ENCODE results near the gene OXT.
"Not testable (repeated sequence)": the region's sequence is repeated elsewhere in the genome, so short reads cannot be mapped to it uniquely, and the experiment has no call there.

The OXT gene

DNA sequence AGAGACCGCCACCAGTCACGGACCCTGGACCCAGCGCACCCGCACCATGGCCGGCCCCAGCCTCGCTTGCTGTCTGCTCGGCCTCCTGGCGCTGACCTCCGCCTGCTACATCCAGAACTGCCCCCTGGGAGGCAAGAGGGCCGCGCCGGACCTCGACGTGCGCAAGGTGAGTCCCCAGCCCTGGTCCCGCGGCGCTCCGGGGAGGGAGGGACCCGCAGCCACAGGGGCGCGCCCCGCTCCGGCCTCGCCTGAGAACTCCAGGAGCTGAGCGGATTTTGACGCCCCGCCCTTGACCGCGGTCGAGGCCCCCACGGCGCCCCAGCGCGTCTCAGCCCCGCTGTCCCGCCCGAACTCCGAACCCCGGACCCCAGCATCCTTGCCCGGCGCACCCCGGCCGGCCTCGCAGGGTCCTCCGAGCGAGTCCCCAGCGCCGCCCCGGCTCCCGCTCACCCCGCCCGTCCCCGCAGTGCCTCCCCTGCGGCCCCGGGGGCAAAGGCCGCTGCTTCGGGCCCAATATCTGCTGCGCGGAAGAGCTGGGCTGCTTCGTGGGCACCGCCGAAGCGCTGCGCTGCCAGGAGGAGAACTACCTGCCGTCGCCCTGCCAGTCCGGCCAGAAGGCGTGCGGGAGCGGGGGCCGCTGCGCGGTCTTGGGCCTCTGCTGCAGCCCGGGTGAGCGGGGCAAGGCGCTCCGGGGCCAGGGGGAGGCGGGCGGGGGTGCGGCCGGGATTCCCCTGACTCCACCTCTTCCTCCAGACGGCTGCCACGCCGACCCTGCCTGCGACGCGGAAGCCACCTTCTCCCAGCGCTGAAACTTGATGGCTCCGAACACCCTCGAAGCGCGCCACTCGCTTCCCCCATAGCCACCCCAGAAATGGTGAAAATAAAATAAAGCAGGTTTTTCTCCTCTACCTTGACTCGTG lies at the start of gene OXT:
Gene OXT, plus strand, starts transcription at position 11 of the 920 bp plus-strand sequence. Its CDS starts 36 bp downstream, at position 47.
- TF ChIP-seq, protein P1, sequence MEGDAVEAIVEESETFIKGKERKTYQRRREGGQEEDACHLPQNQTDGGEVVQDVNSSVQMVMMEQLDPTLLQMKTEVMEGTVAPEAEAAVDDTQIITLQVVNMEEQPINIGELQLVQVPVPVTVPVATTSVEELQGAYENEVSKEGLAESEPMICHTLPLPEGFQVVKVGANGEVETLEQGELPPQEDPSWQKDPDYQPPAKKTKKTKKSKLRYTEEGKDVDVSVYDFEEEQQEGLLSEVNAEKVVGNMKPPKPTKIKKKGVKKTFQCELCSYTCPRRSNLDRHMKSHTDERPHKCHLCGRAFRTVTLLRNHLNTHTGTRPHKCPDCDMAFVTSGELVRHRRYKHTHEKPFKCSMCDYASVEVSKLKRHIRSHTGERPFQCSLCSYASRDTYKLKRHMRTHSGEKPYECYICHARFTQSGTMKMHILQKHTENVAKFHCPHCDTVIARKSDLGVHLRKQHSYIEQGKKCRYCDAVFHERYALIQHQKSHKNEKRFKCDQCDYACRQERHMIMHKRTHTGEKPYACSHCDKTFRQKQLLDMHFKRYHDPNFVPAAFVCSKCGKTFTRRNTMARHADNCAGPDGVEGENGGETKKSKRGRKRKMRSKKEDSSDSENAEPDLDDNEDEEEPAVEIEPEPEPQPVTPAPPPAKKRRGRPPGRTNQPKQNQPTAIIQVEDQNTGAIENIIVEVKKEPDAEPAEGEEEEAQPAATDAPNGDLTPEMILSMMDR (IDR thresholded peaks at IDR 0.05; ENCODE audit: low read depth, low read length, poor library complexity, severe bottlenecking), result no peak
- no peak for TF ChIP-seq EZH2phosphoT487 (IDR thresholded peaks at IDR 0.05; ENCODE audit: borderline replicate concordance, low read length)
- peaks cover 6% of the 10 kb centered on the region; the same call in 1 of the 2 replicates for H3K4me1 ChIP-seq (ENCODE audit: control insufficient read depth, low read length)
- peaks cover 4% of the 10 kb centered on the region for H3K27me3 ChIP-seq (ENCODE audit: control insufficient read depth, low read length)
- no peaks in the 10 kb centered on the region for H3K36me3 ChIP-seq (ENCODE audit: control insufficient read depth, low read length)
- H3K9me3 ChIP-seq (ENCODE audit: control insufficient read depth, insufficient read depth, low read length), result no peaks in the 10 kb centered on the region
- no peak within 1 kb of the TSS for H3K4me3 ChIP-seq (ENCODE audit: low read length)
- no peak within 1 kb of the TSS for H3K27ac ChIP-seq (ENCODE audit: low read depth, low read length)
- no peaks in the 10 kb centered on the region for H3K79me2 ChIP-seq (ENCODE audit: control insufficient read depth, low read length)
- no peaks in the 10 kb centered on the region for H3K9me2 ChIP-seq (replicated peaks; ENCODE audit: control insufficient read depth, low read length)
- H3F3A ChIP-seq (ENCODE audit: control insufficient read depth, insufficient read depth), result no peaks in the 10 kb centered on the region
- no peaks in the 10 kb centered on the region for H4K20me1 ChIP-seq (ENCODE audit: control insufficient read depth, insufficient read depth, low read depth, low read length)
- H3K4me2 ChIP-seq (ENCODE audit: low read length), result no peak within 1 kb of the TSS

DNA sequence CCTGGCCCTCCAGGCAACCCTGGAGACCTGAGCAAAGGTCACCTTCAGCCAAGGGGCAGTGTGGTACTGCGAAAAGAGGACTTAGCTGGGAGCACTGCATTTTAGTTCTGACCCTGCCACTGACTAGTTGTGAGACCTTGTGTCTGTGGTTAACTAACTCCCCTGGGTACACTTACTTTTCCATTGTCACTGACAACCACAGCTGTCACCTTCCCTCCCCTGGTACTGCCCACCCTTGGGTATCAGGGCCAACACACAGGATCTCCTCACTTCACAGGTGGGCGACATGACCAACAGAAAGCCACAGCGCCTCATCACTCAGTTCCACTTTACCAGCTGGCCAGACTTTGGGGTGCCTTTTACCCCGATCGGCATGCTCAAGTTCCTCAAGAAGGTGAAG lies 49.6 kb upstream of the OXT start:
- Histone ChIP-seq H3F3A (ENCODE audit: control insufficient read depth, insufficient read depth) (no peaks in the 10 kb centered on the region), H3K4me3 (ENCODE audit: low read length) (no peak overlapping the region), H3K4me1 (ENCODE audit: control insufficient read depth, low read length) (no peaks in the 10 kb centered on the region), H3K79me2 (ENCODE audit: control insufficient read depth, low read length) (no peaks in the 10 kb centered on the region), H3K27ac (ENCODE audit: low read depth, low read length) (no peak overlapping the region), H3K9me2 (replicated peaks; ENCODE audit: control insufficient read depth, low read length) (no peaks in the 10 kb centered on the region), H3K9me3 (ENCODE audit: control insufficient read depth, insufficient read depth, low read length) (no peaks in the 10 kb centered on the region), H3K4me2 (ENCODE audit: low read length) (no peak overlapping the region), H3K36me3 (ENCODE audit: control insufficient read depth, low read length) (peaks cover 43% of the 10 kb centered on the region), H4K20me1 (ENCODE audit: control insufficient read depth, insufficient read depth, low read depth, low read length) (no peaks in the 10 kb centered on the region), H3K27me3 (ENCODE audit: control insufficient read depth, low read length) (no peaks in the 10 kb centered on the region)
- TF ChIP-seq EZH2phosphoT487 (IDR thresholded peaks at IDR 0.05; ENCODE audit: borderline replicate concordance, low read length), result no peak
- TF ChIP-seq, protein P1 (IDR thresholded peaks at IDR 0.05; ENCODE audit: low read depth, low read length, poor library complexity, severe bottlenecking), result no peak

DNA sequence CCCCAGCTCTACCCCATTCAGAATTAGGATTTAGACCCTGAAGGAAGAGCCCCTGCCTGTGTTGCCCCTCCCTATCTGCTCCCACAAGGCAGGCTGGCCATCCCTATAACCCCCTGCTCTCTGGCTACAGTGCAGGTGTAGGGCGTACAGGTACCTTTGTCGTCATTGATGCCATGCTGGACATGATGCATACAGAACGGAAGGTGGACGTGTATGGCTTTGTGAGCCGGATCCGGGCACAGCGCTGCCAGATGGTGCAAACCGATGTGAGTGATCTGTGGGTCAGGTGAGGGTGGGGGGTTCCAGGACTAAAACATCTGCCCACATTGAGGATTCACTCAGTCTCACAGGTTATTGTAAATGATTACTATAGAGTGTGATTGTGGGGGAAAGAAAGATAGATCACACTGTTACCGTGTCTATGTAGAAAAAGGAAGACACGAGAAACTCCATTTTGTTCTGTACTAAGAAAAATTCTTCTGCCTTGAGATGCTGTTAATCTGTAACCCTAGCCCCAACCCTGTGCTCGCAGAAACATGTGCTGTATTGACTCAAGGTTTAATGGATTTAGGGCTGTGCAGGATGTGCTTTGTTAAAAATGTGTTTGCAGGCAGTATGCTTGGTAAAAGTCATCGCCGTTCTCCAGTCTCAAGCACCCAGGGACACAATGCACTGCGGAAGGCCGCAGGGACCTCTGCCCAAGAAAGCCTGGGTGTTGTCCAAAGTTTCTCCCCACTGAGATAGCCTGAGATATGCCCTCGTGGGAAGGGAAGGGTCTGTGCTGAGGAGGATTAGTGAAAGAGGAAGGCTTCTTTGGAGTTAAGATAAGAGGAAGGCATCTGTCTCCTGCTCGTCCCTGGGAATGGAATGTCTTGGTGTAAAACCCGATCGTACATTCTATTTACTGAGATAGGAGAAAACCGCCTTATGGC lies 48.6 kb upstream of the OXT start:
- H3K4me1 ChIP-seq (ENCODE audit: control insufficient read depth, low read length); H3K9me2 ChIP-seq (replicated peaks; ENCODE audit: control insufficient read depth, low read length); H3K4me3 ChIP-seq (ENCODE audit: low read length); H3K4me2 ChIP-seq (ENCODE audit: low read length); H3K9me3 ChIP-seq (ENCODE audit: control insufficient read depth, insufficient read depth, low read length); H3K27me3 ChIP-seq (ENCODE audit: control insufficient read depth, low read length); H3F3A ChIP-seq (ENCODE audit: control insufficient read depth, insufficient read depth); H4K20me1 ChIP-seq (ENCODE audit: control insufficient read depth, insufficient read depth, low read depth, low read length); H3K27ac ChIP-seq (ENCODE audit: low read depth, low read length); H3K79me2 ChIP-seq (ENCODE audit: control insufficient read depth, low read length): not testable (repeated sequence)
- peaks cover 48% of the 10 kb centered on the region for H3K36me3 ChIP-seq (ENCODE audit: control insufficient read depth, low read length)
